ENCODE data around the gene PLCG2.

- TF ChIP-seq CTCF (IDR thresholded peaks at IDR 0.05) (no peak), POLR2A (IDR thresholded peaks at IDR 0.05) (no peak)
Observed at GRCh38 chr16:81785138-81785924, 6.2 kb downstream of the PLCG2 start.

All from Peyer's patch (tissue), 4 donors.